Glutamatergic neuron (in vitro differentiated cells): ENCODE results near the gene RNF8. TPM values are rescaled to one million over a fixed set of nuclear protein-coding genes. Genes with fewer than 3 reads are reported as not detected.

Source experiments
- DNase-seq: peaks from one replicate; pipeline ENCODE4 v3.0.0; 2022
- H3K27ac Mint-ChIP-seq: one replicate; pipeline ENCODE4 v1.8.0; 2020; ENCODE audit warnings: mild to moderate bottlenecking, mixed read lengths, inconsistent platforms; ENCODE audit not compliant: unreplicated experiment
- H3K27me3 Mint-ChIP-seq: one replicate; pipeline ENCODE4 v1.8.0; 2020; ENCODE audit warnings: mild to moderate bottlenecking, moderate library complexity, mixed read lengths, inconsistent platforms; ENCODE audit not compliant: unreplicated experiment
- H3K36me3 Mint-ChIP-seq: one replicate; pipeline ENCODE4 v1.8.0; 2020; ENCODE audit warnings: mild to moderate bottlenecking, mixed read lengths, inconsistent platforms; ENCODE audit not compliant: unreplicated experiment
- H3K4me1 Mint-ChIP-seq: one replicate; pipeline ENCODE4 v1.8.0; 2020; ENCODE audit warnings: mild to moderate bottlenecking, low read depth, mixed read lengths, inconsistent platforms; ENCODE audit not compliant: unreplicated experiment
- H3K4me3 Mint-ChIP-seq: one replicate; pipeline ENCODE4 v1.8.0; 2020; ENCODE audit warnings: mild to moderate bottlenecking, mixed read lengths, inconsistent platforms; ENCODE audit not compliant: unreplicated experiment
- H3K9me3 Mint-ChIP-seq: one replicate; pipeline ENCODE4 v1.8.0; 2020; ENCODE audit warnings: mild to moderate bottlenecking, moderate library complexity, mixed read lengths, inconsistent platforms; ENCODE audit not compliant: unreplicated experiment
- CTCF ChIP-seq: fragments of 200-600 bp; sonication (generic); IDR thresholded peaks from one replicate; pipeline ENCODE4 v1.5.0; 2021; ENCODE audit not compliant: partially characterized antibody, unreplicated experiment
- total RNA-seq: library from RNA; stranded (reverse); fragmentation: NEBNext Ultra II Directional; extraction: Animal tissue kit (Norgen Biotek cat#: 25700); gene quantifications from one replicate; pipeline ENCODE4 v1.2.1, GENCODE V29; 2021; ENCODE audit not compliant: unreplicated experiment

Gene RNF8
- total RNA-seq, 1 donor from 2014 or later = 21.0 TPM

- Mint-ChIP-seq H3K36me3 (no peaks in the 10 kb centered on the region), H3K27me3 (no peaks in the 10 kb centered on the region), H3K27ac (no peak overlapping the region), H3K4me3 (no peak overlapping the region), H3K9me3 (no peaks in the 10 kb centered on the region), H3K4me1 (no peaks in the 10 kb centered on the region)
- DNase-seq = no peak
- TF ChIP-seq CTCF = no peak
These were observed 29.4 kb downstream of the RNF8 start for GRCh38 chr6:37382994-37383765.

GRCh38 chr6:37388578-37388977 is 34.8 kb downstream of the RNF8 start:
- no peak for DNase-seq
- Mint-ChIP-seq H3K27me3 (no peaks in the 10 kb centered on the region), H3K4me1 (peaks cover 2% of the 10 kb centered on the region), H3K36me3 (no peaks in the 10 kb centered on the region), H3K9me3 (no peaks in the 10 kb centered on the region), H3K27ac (no peak overlapping the region), H3K4me3 (no peak overlapping the region)
- no peak for TF ChIP-seq CTCF

- Mint-ChIP-seq H3K27ac (no peak overlapping the region), H3K27me3 (no peaks in the 10 kb centered on the region), H3K4me3 (no peak overlapping the region), H3K4me1 (peaks cover 5% of the 10 kb centered on the region), H3K9me3 (no peaks in the 10 kb centered on the region), H3K36me3 (no peaks in the 10 kb centered on the region)
- no peak for TF ChIP-seq CTCF
- DNase-seq = no peak
These were observed 36.1 kb downstream of the RNF8 start for GRCh38 chr6:37389857-37390256.

- Mint-ChIP-seq H3K27ac (no peak overlapping the region), H3K27me3 (no peaks in the 10 kb centered on the region), H3K36me3 (no peaks in the 10 kb centered on the region)
These were observed 37.3 kb downstream of the RNF8 start for GRCh38 chr6:37391120-37391519.

More at GRCh38 chr6:37391120-37391519, 37.3 kb downstream of the RNF8 start:
- H3K4me1 Mint-ChIP-seq = peaks cover 5% of the 10 kb centered on the region
- no peak for TF ChIP-seq CTCF
- no peaks in the 10 kb centered on the region for H3K9me3 Mint-ChIP-seq
- H3K4me3 Mint-ChIP-seq = no peak overlapping the region
- no peak for DNase-seq
